SK-N-SH (cell line): ENCODE measurements around the gene PROC. TPM values are rescaled to one million over a fixed set of nuclear protein-coding genes. Genes with fewer than 3 reads are reported as not detected.
A peak's percentile ranks its signal among the peaks of the same experiment; 100 is the strongest.

Source experiments
- CTCF ChIA-PET: fragments of 300-600, 350-600 bp; formaldehyde crosslinking; extraction: SDS; loops from one replicate; lab custom pipeline; 2021; lab: Yijun Ruan, JAX
- POLR2A ChIA-PET: fragments of 350-600 bp; sonication (Branson Sonifier 250); formaldehyde crosslinking; extraction: SDS; loops from one replicate; lab custom pipeline; 2020; ENCODE audit warnings: antibody characterized with exemption, inconsistent platforms; lab: Yijun Ruan, JAX
- DNase-seq: peaks from one replicate; pipeline ENCODE4 v3.0.0; 2012
- H2AFZ ChIP-seq: fragments of 200-600 bp; sonication (generic); 2 replicates; pipeline ENCODE4 v1.8.1; 2016; ENCODE audit warnings: antibody characterized with exemption, mild to moderate bottlenecking, low read depth
- H3F3A ChIP-seq: fragments of 200-600 bp; sonication (generic); replicated peaks from 2 replicates; pipeline ENCODE3; 2016; ENCODE audit warnings: antibody characterized with exemption, mild to moderate bottlenecking; ENCODE audit not compliant: insufficient read depth
- H3K27ac ChIP-seq, 2 experiments: fragments of 200-500 bp in 1 of 2; fragments of 200-600 bp in 1 of 2; sonication (Bioruptor generic) in 1 of 2; sonication (generic), shearing (Covaris generic) in 1 of 2; 2 replicates each; pipeline versions ENCODE4 v1.5.1 to v1.6.1; 2014 to 2016; ENCODE audit warnings: low read depth in 2 of 2, inconsistent platforms in 1 of 2, low read length in 1 of 2, mild to moderate bottlenecking in 1 of 2, mixed read lengths in 1 of 2
- H3K27me3 ChIP-seq: fragments of 200-600 bp; sonication (generic), shearing (Covaris generic); 2 replicates; pipeline ENCODE4 v1.6.1; 2016; ENCODE audit warnings: mixed run types; ENCODE audit not compliant: insufficient read depth
- H3K36me3 ChIP-seq, 2 experiments: fragments of 200-500 bp in 1 of 2; fragments of 200-600 bp in 1 of 2; sonication (Bioruptor generic) in 1 of 2; sonication (generic) in 1 of 2; replicated peaks in 1 of 2; 2 replicates each; pipeline versions ENCODE3 to v1.5.1; 2014 to 2016; ENCODE audit warnings: low read length in 1 of 2, mild to moderate bottlenecking in 1 of 2; ENCODE audit not compliant: insufficient read depth in 2 of 2, control insufficient read depth in 1 of 2
- H3K4me1 ChIP-seq, 2 experiments: fragments of 200-500 bp in 1 of 2; fragments of 200-600 bp in 1 of 2; sonication (Bioruptor generic) in 1 of 2; sonication (generic), shearing (Covaris generic) in 1 of 2; 2 replicates each; pipeline versions ENCODE4 v1.5.1 to v1.6.1; 2014 to 2016; ENCODE audit warnings: low read depth in 1 of 2, low read length in 1 of 2, mixed run types in 1 of 2; ENCODE audit not compliant: insufficient read depth in 2 of 2, control insufficient read depth in 1 of 2
- H3K4me2 ChIP-seq: fragments of 200-600 bp; sonication (generic), shearing (Covaris generic); 2 replicates; pipeline ENCODE4 v1.6.1; 2017; ENCODE audit warnings: mixed run types
- H3K4me3 ChIP-seq, 2 experiments: fragments of 200-500 bp in 1 of 2; fragments of 200-600 bp in 1 of 2; sonication (Bioruptor generic) in 1 of 2; sonication (generic), shearing (Covaris generic) in 1 of 2; 2 replicates each; pipeline versions ENCODE4 v1.5.1 to v1.8.1; 2014 to 2016; ENCODE audit warnings: low read depth in 2 of 2, inconsistent platforms in 1 of 2, low read length in 1 of 2, mild to moderate bottlenecking in 1 of 2, mixed read lengths in 1 of 2, moderate library complexity in 1 of 2
- H3K79me2 ChIP-seq: fragments of 200-600 bp; sonication (generic); 2 replicates; pipeline ENCODE4 v1.8.1; 2017; ENCODE audit warnings: mild to moderate bottlenecking; ENCODE audit not compliant: insufficient read depth
- H3K9ac ChIP-seq: fragments of 200-600 bp; sonication (generic); 2 replicates; pipeline ENCODE4 v1.6.1; 2017; ENCODE audit warnings: mixed run types
- H3K9me2 ChIP-seq: fragments of 200-600 bp; sonication (generic); 2 replicates; pipeline ENCODE4 v1.6.1; 2017; ENCODE audit warnings: mixed run types
- H3K9me3 ChIP-seq: fragments of 200-600 bp; sonication (generic); 2 replicates; pipeline ENCODE4 v1.6.1; 2017; ENCODE audit warnings: mixed run types, mild to moderate bottlenecking, moderate library complexity
- H4K20me1 ChIP-seq: fragments of 200-600 bp; sonication (generic); 2 replicates; pipeline ENCODE4 v1.6.1; 2017; ENCODE audit warnings: mild to moderate bottlenecking, mixed run types; ENCODE audit not compliant: insufficient read depth
- CHD2 ChIP-seq: fragments of 150-350 bp; IDR thresholded peaks from 2 replicates; pipeline ENCODE4 v1.6.1; 2018; ENCODE audit warnings: low read length; ENCODE audit not compliant: partially characterized antibody
- ELF1 ChIP-seq: IDR thresholded peaks from 2 replicates; pipeline ENCODE4 v1.4.0; 2012
- EP300 ChIP-seq, 2 experiments: IDR thresholded peaks; 2 replicates each; pipeline versions ENCODE4 v1.4.0 to v1.6.1; 2012; ENCODE audit warnings: borderline replicate concordance in 1 of 2, low read depth in 1 of 2, low read length in 1 of 2
- GABPA ChIP-seq: IDR thresholded peaks from 2 replicates; pipeline ENCODE4 v1.4.0; 2012; ENCODE audit warnings: low read depth, mild to moderate bottlenecking
- MEF2A ChIP-seq: IDR thresholded peaks from 2 replicates; pipeline ENCODE4 v1.4.0; 2012; ENCODE audit warnings: low read depth, borderline replicate concordance
- NRF1 ChIP-seq: IDR thresholded peaks from 2 replicates; pipeline ENCODE4 v1.6.1; 2012; ENCODE audit warnings: low read depth, mild to moderate bottlenecking, low read length
- RAD21 ChIP-seq: IDR thresholded peaks from 2 replicates; pipeline ENCODE4 v1.6.1; 2012; ENCODE audit warnings: mild to moderate bottlenecking, low read length
- SMC3 ChIP-seq: IDR thresholded peaks from 2 replicates; pipeline ENCODE4 v1.6.1; 2012; ENCODE audit warnings: low read depth, low read length, improper control_type of control experiment
- TAF1 ChIP-seq: IDR thresholded peaks from 2 replicates; pipeline ENCODE4 v1.6.1; 2012; ENCODE audit warnings: low read depth, mild to moderate bottlenecking, low read length, moderate library complexity, borderline replicate concordance
- WGBS: methylation state at CpG from one replicate; pipeline ENCODE4 v1.1.6; 2017; ENCODE audit warnings: low lambda C conversion rate; 5-methylcytosine and 5-hydroxymethylcytosine counted together
- polyA plus RNA-seq, 3 experiments: library from polyadenylated mRNA; depleted of rRNA; stranded (reverse); fragments of >200 nt; gene quantifications; 2 replicates each; pipeline ENCODE4 v1.2.3, GENCODE V29; 2012
- TF ChIP-seq, protein P1 (sequence below): fragments of 150-350 bp; IDR thresholded peaks from 2 replicates; pipeline ENCODE4 v1.6.1; 2016; ENCODE audit warnings: mild to moderate bottlenecking, low read depth, low read length
- TF ChIP-seq, protein P2 (sequence below): IDR thresholded peaks from 2 replicates; pipeline ENCODE4; 2012
- TF ChIP-seq, protein P3 (sequence below): IDR thresholded peaks from 2 replicates; pipeline ENCODE4 v1.4.0; 2012; ENCODE audit warnings: low read depth
- TF ChIP-seq, protein P4 (sequence below): fragments of 200-600 bp; sonication (generic); IDR thresholded peaks from 2 replicates; pipeline ENCODE4 v1.6.1; 2017; ENCODE audit warnings: antibody characterized with exemption, mild to moderate bottlenecking, moderate library complexity

Gene PROC
- polyA plus RNA-seq, 1 of the 3 experiments (the other 2 are of a cell fraction) = 0.10 TPM

DNA sequence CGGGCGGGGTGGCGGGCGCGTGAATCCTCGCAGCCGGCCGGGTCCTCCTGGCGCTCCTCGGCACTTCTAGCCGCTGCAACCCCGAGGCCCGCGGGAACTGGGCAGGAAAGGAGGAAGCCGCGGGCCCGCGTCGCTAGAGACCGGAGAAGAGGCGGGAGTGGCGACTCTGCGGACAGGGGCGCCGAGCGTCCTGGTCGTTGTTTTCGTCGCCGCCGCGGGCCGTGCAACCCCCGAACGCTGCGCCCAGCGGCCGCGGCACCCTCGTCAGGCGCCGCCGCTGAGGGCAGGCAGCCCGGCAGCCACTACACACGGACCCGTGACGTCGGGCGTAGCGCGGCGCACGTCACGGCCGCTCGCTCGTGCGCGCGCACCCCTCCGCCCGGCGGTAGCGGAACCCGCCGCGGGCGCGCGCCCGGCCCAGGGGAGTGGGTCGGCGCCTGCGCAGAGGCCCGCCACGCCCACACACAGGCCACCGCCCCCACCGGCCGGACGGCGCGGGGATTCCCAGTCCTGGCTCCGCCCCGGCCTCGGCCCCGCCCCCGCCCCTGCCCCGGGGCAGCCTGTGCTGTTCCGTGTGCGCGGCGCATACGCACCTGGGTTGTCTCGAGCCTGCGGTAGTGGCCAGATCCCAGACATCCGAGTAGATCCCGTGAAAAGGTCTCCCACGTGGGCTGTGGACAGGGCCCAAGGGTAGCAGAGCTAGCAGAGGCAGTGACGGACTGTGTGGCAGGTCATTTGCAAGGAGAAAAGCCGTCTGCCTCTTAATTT, 30.4 kb upstream of the PROC start, which contains the start of gene MAP3K2 (continued):
- TF ChIP-seq GABPA = no peak
- TF ChIP-seq, protein P1, sequence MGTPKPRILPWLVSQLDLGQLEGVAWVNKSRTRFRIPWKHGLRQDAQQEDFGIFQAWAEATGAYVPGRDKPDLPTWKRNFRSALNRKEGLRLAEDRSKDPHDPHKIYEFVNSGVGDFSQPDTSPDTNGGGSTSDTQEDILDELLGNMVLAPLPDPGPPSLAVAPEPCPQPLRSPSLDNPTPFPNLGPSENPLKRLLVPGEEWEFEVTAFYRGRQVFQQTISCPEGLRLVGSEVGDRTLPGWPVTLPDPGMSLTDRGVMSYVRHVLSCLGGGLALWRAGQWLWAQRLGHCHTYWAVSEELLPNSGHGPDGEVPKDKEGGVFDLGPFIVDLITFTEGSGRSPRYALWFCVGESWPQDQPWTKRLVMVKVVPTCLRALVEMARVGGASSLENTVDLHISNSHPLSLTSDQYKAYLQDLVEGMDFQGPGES = no peak
- TF ChIP-seq EP300 (IDR thresholded peaks at IDR 0.05; ENCODE audit: borderline replicate concordance in 1 of 2, low read depth in 1 of 2, low read length in 1 of 2) = 0 out of 4 replicates have a peak, but pooled peaks of 1 of the 2 experiments have one; percentile 0
- TF ChIP-seq TAF1 = no peak

DNA sequence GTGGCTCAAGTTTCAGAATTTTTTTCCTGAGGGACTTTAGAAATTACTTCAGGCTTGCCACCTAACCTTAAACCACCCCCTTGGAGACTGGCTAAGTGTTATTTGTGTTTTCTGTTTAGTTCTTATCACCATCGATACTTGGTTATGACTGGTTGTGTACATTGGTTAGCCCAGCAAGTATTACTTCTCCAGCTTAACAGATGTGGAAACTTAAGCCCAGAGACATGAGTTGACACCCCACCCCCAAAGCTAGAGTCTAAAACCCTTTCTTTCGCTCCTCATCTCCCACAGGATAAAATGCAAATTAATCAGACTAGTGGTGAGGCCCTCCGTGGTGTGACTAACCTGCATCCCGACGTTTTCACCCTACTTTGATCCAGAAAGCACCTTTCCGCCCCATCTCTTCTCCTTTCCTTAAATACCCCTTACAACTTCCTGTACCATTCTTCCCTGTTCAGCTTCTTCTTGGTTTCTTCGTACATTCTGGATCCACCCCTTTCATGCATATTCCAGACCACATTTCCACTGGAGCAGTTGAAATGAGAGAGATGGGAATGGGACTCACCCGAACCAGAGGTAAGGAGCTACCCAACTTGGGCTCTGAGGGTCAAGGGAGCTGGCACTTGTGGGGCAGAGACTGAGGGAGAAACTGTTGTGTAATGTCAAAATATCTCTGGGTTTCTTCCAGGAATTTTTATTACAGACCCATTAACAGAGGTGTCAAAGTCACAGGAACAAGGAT, 29.6 kb upstream of the PROC start:
- Histone ChIP-seq H3K4me3 (peak overlapping the region; percentile 69 to 89), H3K4me2 (peak overlapping the region; percentile 97), H3K79me2 (peaks cover 39% of the 10 kb centered on the region), H4K20me1 (peaks cover 26% of the 10 kb centered on the region), H2AFZ (peak overlapping the region; percentile 85), H3K9me2 (no peaks in the 10 kb centered on the region), H3K4me1 (peaks cover 10 to 16% of the 10 kb centered on the region in 2 experiments; a peak in 3 of 4 replicates), H3K9me3 (no peaks in the 10 kb centered on the region), H3K27me3 (no peaks in the 10 kb centered on the region), H3K36me3 (peaks cover 0 to 5% of the 10 kb centered on the region in 2 experiments), H3K27ac (peak overlapping the region; percentile 82 to 91), H3K9ac (peak overlapping the region; percentile 73), H3F3A (peaks cover 14% of the 10 kb centered on the region)
- no peak for TF ChIP-seq RAD21
- TF ChIP-seq, protein P2, sequence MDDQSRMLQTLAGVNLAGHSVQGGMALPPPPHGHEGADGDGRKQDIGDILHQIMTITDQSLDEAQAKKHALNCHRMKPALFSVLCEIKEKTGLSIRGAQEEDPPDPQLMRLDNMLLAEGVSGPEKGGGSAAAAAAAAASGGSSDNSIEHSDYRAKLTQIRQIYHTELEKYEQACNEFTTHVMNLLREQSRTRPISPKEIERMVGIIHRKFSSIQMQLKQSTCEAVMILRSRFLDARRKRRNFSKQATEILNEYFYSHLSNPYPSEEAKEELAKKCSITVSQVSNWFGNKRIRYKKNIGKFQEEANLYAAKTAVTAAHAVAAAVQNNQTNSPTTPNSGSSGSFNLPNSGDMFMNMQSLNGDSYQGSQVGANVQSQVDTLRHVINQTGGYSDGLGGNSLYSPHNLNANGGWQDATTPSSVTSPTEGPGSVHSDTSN = no peak
- TF ChIP-seq, protein P3, sequence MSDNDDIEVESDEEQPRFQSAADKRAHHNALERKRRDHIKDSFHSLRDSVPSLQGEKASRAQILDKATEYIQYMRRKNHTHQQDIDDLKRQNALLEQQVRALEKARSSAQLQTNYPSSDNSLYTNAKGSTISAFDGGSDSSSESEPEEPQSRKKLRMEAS = no peak
- no peak for TF ChIP-seq NRF1
- TF ChIP-seq, protein P1 = no peak
- TF ChIP-seq MEF2A = no peak
- TF ChIP-seq ELF1 = no peak
- TF ChIP-seq, protein P4, sequence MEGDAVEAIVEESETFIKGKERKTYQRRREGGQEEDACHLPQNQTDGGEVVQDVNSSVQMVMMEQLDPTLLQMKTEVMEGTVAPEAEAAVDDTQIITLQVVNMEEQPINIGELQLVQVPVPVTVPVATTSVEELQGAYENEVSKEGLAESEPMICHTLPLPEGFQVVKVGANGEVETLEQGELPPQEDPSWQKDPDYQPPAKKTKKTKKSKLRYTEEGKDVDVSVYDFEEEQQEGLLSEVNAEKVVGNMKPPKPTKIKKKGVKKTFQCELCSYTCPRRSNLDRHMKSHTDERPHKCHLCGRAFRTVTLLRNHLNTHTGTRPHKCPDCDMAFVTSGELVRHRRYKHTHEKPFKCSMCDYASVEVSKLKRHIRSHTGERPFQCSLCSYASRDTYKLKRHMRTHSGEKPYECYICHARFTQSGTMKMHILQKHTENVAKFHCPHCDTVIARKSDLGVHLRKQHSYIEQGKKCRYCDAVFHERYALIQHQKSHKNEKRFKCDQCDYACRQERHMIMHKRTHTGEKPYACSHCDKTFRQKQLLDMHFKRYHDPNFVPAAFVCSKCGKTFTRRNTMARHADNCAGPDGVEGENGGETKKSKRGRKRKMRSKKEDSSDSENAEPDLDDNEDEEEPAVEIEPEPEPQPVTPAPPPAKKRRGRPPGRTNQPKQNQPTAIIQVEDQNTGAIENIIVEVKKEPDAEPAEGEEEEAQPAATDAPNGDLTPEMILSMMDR = no peak
- no peak for TF ChIP-seq CHD2
- no peak for TF ChIP-seq SMC3
- 75% methylated on average over 8 of the region's 8 CpGs for whole genome bisulfite sequencing
- no peak for DNase-seq
- POLR2A ChIA-PET = no interaction called here
- CTCF ChIA-PET = interaction anchor here (1.1 to 2.7 kb wide), 3 partner anchors 14 to 64 kb away, joined by 3 to 9 read pairs (median 3); no protein-coding TSS in a partner anchor
